ENCODE data around the gene SIX3.

- TF ChIP-seq POLR2A (IDR thresholded peaks at IDR 0.05) (no peak), CTCF (IDR thresholded peaks at IDR 0.05) (no peak)
Measured at GRCh38 chr2:44970846-44971450, 29.4 kb downstream of the SIX3 start.
